Ammon's horn (tissue), 1 donor: ENCODE measurements around the gene MLLT6.

Experiments used
- DNase-seq: peaks from one replicate; pipeline ENCODE4 v3.0.0-alpha.2; 2016; ENCODE audit warnings: low spot score

MLLT6 gene

GRCh38 chr17:38674749-38675615, 30.1 kb upstream of the MLLT6 start, which contains the start of gene EPOP:
Gene EPOP (minus strand): TSS chr17:38674957. CDS start chr17:38674495, 462 bp downstream.
- peak; percentile 91 for DNase-seq

- peak; percentile 93 for DNase-seq
These were observed 28.2 kb upstream of the MLLT6 start for GRCh38 chr17:38676706-38677504.

- no peak for DNase-seq
These were observed 27.3 kb upstream of the MLLT6 start for GRCh38 chr17:38677819-38678218.

- DNase-seq = no peak
These were observed 24.0 kb upstream of the MLLT6 start for GRCh38 chr17:38681096-38681495.

- DNase-seq = peak; percentile 78
These were observed 19.6 kb upstream of the MLLT6 start for GRCh38 chr17:38685491-38685890.

- DNase-seq = no peak
These were observed 17.8 kb upstream of the MLLT6 start for GRCh38 chr17:38687286-38687685.

GRCh38 chr17:38690386-38690785, 14.7 kb upstream of the MLLT6 start:
- no peak for DNase-seq

- DNase-seq = no peak
These were observed 13.9 kb upstream of the MLLT6 start for GRCh38 chr17:38691154-38691553.

GRCh38 chr17:38693700-38694329, 11.3 kb upstream of the MLLT6 start:
- DNase-seq = peak; percentile 68

- no peak for DNase-seq
These were observed 7.8 kb upstream of the MLLT6 start for GRCh38 chr17:38697061-38697820.

- no peak for DNase-seq
These were observed 6.3 kb upstream of the MLLT6 start for GRCh38 chr17:38698760-38699159.

- DNase-seq = no peak
These were observed 3.4 kb upstream of the MLLT6 start for GRCh38 chr17:38701504-38702165.

GRCh38 chr17:38702166-38702915, 2.7 kb upstream of the MLLT6 start:
- peak; percentile 78 for DNase-seq

- no peak for DNase-seq
These were observed 1.9 kb upstream of the MLLT6 start for GRCh38 chr17:38702916-38703741.

- no peak for DNase-seq
These were observed 1.1 kb upstream of the MLLT6 start for GRCh38 chr17:38703742-38704605.

GRCh38 chr17:38705523-38705802, 390 bp downstream of the MLLT6 start:
- no peak for DNase-seq

- DNase-seq = peak; percentile 40
These were observed 881 bp downstream of the MLLT6 start for GRCh38 chr17:38705803-38706504.
